Mesothelial cell of epicardium (in vitro differentiated cells): ENCODE measurements around the gene PARP14. TPM values are rescaled to one million over a fixed set of nuclear protein-coding genes. Genes with fewer than 3 reads are reported as not detected.
"Not testable (repeated sequence)": the region's sequence is repeated elsewhere in the genome, so short reads cannot be mapped to it uniquely, and the experiment has no call there.

Experiments used
- DNase-seq, 2 experiments: peaks; one replicate each; pipeline ENCODE4 v3.0.0; 2021; ENCODE audit warnings: low spot score in 2 of 2; ENCODE audit not compliant: unreplicated experiment in 2 of 2
- H3K27ac Mint-ChIP-seq: 2 replicates; pipeline ENCODE4 v1.8.0; 2021; ENCODE audit warnings: mixed read lengths
- H3K27me3 Mint-ChIP-seq: 2 replicates; pipeline ENCODE4 v1.8.0; 2021; ENCODE audit warnings: low read depth, mixed read lengths
- H3K36me3 Mint-ChIP-seq: 2 replicates; pipeline ENCODE4 v1.8.0; 2021; ENCODE audit warnings: mixed read lengths
- H3K4me1 Mint-ChIP-seq: 2 replicates; pipeline ENCODE4 v1.8.0; 2021; ENCODE audit warnings: mixed read lengths
- H3K4me3 Mint-ChIP-seq: 2 replicates; pipeline ENCODE4 v1.8.0; 2021; ENCODE audit warnings: mild to moderate bottlenecking, moderate library complexity, mixed read lengths
- H3K9me3 Mint-ChIP-seq: 2 replicates; pipeline ENCODE4 v1.8.0; 2021; ENCODE audit warnings: mixed read lengths
- CTCF ChIP-seq: fragments of 200-600 bp; sonication (generic); IDR thresholded peaks from one replicate; pipeline ENCODE4 v1.5.0; 2021; ENCODE audit warnings: antibody characterized with exemption; ENCODE audit not compliant: unreplicated experiment
- total RNA-seq: library from RNA; stranded (reverse); gene quantifications from 3 replicates; pipeline ENCODE4 v1.2.1, GENCODE V29; 2021

The PARP14 gene
- total RNA-seq, 1 donor from 2014 or later, result 46.3 TPM

- TF ChIP-seq CTCF, result no peak
- H3K4me3 Mint-ChIP-seq, result no peak overlapping the region
- peaks cover 27% of the 10 kb centered on the region for H3K9me3 Mint-ChIP-seq
- DNase-seq, result no peak
- peaks cover 49% of the 10 kb centered on the region for H3K36me3 Mint-ChIP-seq
- no peaks in the 10 kb centered on the region for H3K27me3 Mint-ChIP-seq
- no peak overlapping the region for H3K27ac Mint-ChIP-seq
- no peaks in the 10 kb centered on the region for H3K4me1 Mint-ChIP-seq
These were observed 64.9 kb downstream of the PARP14 start for GRCh38 chr3:122745369-122746021.

GRCh38 chr3:122747295-122747694 lies 66.7 kb downstream of the PARP14 start:
- DNase-seq, H3K4me1 Mint-ChIP-seq, H3K27me3 Mint-ChIP-seq, H3K4me3 Mint-ChIP-seq, H3K27ac Mint-ChIP-seq: not testable (repeated sequence)
- peaks cover 23% of the 10 kb centered on the region for H3K9me3 Mint-ChIP-seq
- peaks cover 46% of the 10 kb centered on the region for H3K36me3 Mint-ChIP-seq

- H3K27ac Mint-ChIP-seq, result no peak overlapping the region
- no peak for DNase-seq
- peaks cover 23% of the 10 kb centered on the region for H3K9me3 Mint-ChIP-seq
- no peaks in the 10 kb centered on the region for H3K27me3 Mint-ChIP-seq
- H3K4me1 Mint-ChIP-seq, result no peaks in the 10 kb centered on the region
- H3K36me3 Mint-ChIP-seq, result peaks cover 41% of the 10 kb centered on the region
- no peak for TF ChIP-seq CTCF
- no peak overlapping the region for H3K4me3 Mint-ChIP-seq
These were observed 67.7 kb downstream of the PARP14 start for GRCh38 chr3:122748347-122748746.

GRCh38 chr3:122754929-122755328 lies 74.3 kb downstream of the PARP14 start:
- Mint-ChIP-seq H3K9me3 (no peaks in the 10 kb centered on the region), H3K4me1 (peaks cover 12% of the 10 kb centered on the region), H3K27me3 (no peaks in the 10 kb centered on the region), H3K4me3 (no peak overlapping the region), H3K27ac (no peak overlapping the region), H3K36me3 (peaks cover 25% of the 10 kb centered on the region)
- no peak for DNase-seq
- TF ChIP-seq CTCF, result peak; percentile 36

- no peak for TF ChIP-seq CTCF
- DNase-seq, result no peak
- H3K4me3 Mint-ChIP-seq, result no peak overlapping the region
- no peaks in the 10 kb centered on the region for H3K9me3 Mint-ChIP-seq
- H3K27me3 Mint-ChIP-seq, result no peaks in the 10 kb centered on the region
- peaks cover 17% of the 10 kb centered on the region for H3K4me1 Mint-ChIP-seq
- peak overlapping the region; percentile 22 for H3K27ac Mint-ChIP-seq
- peaks cover 24% of the 10 kb centered on the region for H3K36me3 Mint-ChIP-seq
These were observed 74.9 kb downstream of the PARP14 start for GRCh38 chr3:122755491-122755890.

GRCh38 chr3:122758877-122759560 lies 78.4 kb downstream of the PARP14 start:
- H3K36me3 Mint-ChIP-seq, result peaks cover 7% of the 10 kb centered on the region
- H3K4me1 Mint-ChIP-seq, result peaks cover 40% of the 10 kb centered on the region
- no peak for DNase-seq
- no peak overlapping the region for H3K27ac Mint-ChIP-seq
- no peaks in the 10 kb centered on the region for H3K9me3 Mint-ChIP-seq
- TF ChIP-seq CTCF, result no peak
- H3K4me3 Mint-ChIP-seq, result no peak overlapping the region
- H3K27me3 Mint-ChIP-seq, result no peaks in the 10 kb centered on the region
